NCI-H1105 (cell line): ENCODE results near the gene CDK12.
A peak's percentile ranks its signal among the peaks of the same experiment; 100 is the strongest.

Experiments used
- DNase-seq: peaks from one replicate; lab custom pipeline; 2025; lab: John Stamatoyannopoulos, UW

Gene CDK12

GRCh38 chr17:39549747-39550573 is 88.7 kb downstream of the CDK12 start:
- peak; percentile 21 for DNase-seq

- DNase-seq = no peak
Measured at GRCh38 chr17:39551879-39552278, 90.6 kb downstream of the CDK12 start.

- DNase-seq = no peak
Measured at GRCh38 chr17:39553341-39553945, 92.2 kb downstream of the CDK12 start.

DNA sequence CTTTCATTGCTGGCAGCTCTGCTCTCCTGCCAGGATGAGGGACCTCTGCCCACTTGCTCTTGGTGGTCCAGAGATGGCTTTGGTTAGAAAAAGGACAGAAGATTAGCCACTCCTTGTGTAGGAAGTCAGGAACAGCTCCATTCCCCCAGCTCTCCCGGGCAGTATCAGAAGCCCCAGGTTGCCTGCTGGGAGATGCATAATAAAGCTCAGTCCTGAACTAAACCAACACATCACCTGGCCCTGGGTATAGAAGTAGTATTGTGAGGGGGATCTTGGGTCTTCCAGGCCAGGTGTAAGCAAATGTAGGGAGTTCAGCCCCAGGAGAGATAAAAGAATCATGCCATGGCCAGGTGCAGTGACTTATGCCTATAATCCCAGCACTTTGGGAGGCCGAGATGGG is 94.1 kb downstream of the CDK12 start:
- no peak for DNase-seq

DNA sequence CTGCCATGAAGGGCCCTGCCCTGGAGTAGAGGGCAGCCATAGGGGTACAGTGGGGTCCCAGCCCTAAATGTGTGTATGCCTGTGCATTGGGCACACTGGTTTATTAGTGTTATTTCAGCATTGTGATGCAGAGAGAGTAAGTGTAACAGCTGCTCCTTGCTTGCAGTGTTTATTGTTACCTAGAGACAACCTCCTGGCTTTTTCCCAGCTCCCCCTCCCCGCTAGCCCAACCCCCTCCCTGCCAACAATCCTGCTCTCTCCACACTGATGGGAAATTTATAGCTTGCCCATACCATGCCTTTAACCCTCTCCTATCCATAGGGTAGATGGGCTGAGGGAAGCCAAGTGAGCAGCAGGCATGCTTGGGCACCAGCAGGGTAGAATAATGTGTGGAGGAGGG is 95.1 kb downstream of the CDK12 start:
- no peak for DNase-seq

DNA sequence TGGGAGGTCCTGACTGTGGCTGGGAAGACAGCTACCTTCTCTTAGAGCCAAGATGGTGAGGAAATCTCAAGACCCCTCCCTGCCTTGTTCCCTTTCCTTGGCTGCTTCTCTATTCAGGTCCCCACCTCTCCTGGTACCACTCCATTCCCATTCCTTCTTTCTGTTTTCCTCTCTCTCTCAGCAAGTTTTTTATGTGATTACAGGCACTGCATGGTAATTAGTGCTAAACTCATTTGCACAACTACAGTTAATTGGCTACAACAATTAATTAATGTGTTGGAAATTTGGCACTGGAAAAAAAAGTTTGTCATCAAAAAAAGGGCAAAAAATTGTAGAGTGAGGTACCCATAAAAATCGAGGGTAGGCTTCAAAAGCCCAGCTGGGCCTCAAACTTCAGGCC is 101.1 kb downstream of the CDK12 start:
- no peak for DNase-seq

DNA sequence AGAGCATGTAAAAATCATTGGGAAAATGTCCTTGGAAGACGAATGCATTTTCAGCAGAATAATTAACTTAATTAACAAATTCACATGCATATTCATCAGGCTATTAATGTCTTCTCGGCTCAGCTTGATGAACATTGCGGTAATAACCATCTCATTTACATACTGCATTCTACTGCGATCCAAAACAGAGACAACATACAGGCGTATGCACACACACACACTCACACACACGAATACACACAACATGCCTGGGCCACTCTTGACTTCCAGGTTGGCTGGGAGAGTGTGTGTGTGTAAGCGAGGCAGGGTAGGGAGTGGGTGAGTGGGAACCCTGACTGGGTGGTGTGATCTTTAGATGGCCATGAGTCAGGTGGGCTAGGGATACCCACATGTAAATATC is 101.7 kb downstream of the CDK12 start:
- DNase-seq = no peak

DNA sequence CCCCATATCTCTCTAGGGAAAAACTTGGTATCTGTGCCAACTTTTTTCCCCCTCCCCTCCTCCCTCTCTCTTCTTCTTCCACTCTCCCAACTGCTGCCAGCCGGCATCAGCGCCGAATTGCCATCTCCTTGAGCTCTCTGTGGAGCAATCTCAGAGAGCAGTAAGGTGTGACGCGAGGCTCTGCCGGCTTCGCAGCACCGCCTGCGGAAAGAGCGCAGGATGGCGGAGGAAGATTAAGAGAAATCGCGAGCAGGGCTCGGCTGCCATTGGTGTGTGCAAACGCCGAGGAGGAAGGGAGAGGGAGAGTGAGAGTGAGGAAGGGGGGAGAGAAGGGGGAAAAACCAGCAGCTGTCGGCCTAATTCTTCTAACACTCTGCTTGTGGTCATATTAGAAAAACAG is 102.2 kb downstream of the CDK12 start:
- DNase-seq = peak; percentile 14

- DNase-seq = peak; percentile 65
Measured at GRCh38 chr17:39564211-39564848, 103.0 kb downstream of the CDK12 start.

DNA sequence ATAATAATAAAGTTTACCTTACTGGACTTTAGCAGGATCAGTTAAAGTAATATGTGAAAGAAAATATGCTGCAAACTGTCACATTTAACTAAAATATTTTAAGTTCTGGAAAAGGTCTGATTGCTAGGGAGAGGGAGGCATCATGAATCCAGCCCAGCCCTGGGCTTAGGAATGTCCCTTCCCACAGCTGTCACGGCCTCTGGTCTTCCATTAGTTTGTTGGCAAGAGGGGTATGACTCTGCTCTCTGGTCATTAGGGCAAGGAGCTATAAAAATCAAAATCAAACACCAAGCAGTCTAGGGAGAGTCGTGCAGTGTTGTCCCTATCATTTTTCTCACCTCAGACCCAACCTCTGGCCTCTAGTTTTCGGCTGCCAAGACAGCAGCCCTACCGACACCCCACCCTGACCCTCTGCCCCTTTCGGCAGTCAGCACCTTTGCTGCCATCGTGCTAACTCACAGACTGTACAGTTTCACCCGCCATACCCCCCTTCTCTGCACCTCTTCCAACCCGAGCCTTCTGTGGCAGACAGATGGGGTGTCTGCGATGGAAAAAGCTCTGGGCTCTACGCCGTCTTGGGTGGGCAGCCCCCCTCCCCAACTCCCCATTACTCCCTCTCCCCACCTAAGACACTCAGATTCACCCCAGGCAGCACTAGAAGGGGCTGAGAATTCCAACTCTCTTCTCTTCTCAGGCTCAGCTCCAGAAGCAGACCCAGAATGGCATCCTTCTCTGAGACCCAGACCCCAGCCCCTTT is 105.0 kb downstream of the CDK12 start:
- no peak for DNase-seq

- DNase-seq = no peak
Measured at GRCh38 chr17:39568702-39569101, 107.4 kb downstream of the CDK12 start.

DNA sequence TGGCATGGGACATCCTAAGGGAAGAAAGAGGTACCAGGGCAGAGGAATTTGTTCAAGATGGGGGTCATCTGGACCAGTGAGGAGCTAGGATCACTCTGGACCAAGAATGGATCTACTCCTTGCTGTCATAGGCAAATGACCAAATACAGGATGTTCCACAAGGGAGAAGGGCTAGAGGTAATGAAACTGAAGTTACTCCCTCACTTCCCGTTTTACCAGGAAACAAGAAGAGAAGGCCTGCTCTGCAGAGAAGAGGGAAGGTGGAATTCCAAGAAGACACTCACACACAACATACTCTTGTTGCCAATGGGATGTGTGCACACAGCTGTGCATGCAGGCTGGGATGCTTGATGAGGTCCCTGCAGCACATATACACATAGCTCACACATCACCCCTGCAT is 107.8 kb downstream of the CDK12 start:
- DNase-seq = no peak

DNA sequence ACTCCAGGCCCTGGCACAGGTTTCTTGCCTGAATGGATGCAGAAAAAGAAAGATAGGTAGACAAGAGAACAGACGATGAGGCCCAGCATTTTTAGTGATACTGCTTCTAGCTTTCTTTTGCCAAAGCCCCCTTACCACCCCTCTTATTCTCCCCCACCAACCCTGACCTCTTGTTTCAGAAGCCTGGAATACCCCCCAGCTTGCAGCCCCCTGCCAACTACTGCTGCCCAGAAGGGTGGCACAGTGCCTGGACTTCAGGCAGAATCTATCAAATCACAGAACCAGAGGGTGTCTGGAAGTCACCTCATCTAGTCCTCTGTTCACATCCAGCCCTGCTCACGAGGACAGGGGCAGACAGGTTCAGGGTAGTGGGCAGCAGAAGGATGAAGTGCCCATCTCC is 110.8 kb downstream of the CDK12 start:
- DNase-seq = no peak

DNA sequence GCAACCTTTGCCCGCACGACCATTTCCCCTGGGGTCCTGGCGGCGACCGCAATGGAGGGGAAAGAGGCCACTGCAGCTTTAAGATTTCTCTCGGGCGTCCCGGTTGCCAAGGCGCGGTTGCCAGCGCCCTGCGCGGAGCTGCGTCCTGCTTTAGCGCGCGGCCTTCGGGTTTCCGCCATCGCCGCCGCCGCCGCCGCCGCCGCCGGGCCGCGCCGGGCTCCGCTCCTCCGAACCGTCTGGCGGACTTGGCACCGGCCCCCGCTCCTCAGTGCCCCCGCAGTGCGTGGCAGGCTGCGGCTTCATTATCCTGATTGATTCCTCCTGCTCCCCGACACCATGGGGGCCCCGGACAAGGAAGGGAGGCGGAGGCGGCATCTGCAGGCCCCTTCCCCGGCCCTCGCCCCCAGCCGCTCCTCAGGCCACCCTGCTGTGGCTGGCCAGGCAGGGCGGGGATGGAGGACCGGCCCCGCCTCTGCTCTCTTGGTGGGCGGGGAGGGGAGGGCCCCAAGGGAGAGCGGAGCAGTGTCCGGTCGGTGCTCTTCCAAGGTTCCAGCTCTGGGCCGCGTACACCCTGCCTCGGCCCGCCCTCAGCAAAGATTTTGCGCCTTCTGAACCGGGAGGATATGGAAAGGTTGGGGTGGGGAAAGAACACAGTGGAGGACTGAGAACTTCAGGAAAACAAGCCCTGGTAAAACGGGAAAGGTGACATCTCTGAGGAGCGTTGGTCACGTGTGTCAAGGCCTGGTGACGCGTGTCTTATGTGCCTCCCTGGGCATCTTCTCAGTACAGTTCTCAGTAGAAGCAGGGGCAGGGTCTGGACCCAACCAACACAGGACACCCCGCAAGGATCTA is 112.4 kb downstream of the CDK12 start:
- DNase-seq = peak; percentile 40

DNA sequence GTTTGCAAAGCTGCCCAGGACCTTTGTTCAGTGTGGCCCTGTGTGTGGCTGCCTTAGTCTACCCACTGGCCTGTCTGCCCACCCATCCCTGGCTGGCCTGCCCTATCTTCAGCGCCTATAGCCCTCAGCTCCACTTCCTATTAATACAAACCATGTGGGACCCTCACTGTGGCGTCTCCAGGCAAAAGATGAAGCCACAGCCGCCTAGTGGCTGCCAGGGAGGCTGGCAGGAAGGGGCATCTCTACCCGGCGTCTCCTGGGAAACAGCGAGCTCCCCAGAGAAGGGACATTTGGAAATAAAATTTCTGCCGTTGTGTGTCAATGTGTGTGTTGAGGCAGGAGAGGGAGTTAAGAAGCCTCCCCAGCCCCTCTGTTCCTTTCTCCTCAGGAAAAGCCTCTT is 114.9 kb downstream of the CDK12 start:
- DNase-seq = no peak

GRCh38 chr17:39578272-39578671 is 117.0 kb downstream of the CDK12 start:
- no peak for DNase-seq

DNA sequence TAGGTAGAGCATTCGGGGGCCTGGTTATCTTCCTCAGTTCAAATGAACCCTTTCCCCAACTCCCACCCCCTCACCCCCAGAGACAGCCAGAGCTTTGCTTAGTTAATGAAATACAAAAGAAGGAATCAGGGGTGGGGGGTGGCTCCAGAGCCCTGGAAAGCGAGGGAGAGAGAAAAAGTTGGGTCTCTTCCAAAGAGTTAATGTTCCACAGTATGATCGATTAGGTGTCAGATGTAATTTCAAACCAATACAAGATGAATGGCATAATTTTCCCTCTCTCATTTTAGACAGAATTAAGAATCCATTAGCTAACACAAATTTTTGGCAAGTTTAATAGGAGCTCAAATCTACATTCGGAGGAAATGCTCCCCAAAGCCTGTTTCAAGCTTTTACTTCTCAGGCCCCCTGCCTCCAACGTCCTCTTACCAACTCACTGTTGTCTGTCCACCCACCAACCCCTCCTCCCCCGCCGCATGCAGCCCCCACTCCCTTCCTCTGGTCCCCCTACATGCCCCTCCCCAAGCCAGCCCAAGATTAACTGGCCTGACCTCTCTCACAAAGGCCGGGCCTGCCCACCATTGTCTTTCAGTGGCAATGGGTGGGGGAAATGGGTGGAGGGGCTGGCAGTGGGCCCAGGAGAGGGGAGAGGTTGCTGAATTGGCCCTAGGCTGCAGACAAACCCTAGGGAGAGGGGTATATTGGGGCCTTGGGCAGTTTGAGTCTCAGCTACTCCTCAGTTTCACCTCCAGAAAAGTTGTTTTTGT is 118.2 kb downstream of the CDK12 start:
- no peak for DNase-seq

- DNase-seq = no peak
Measured at GRCh38 chr17:39580082-39580468, 118.8 kb downstream of the CDK12 start.

GRCh38 chr17:39581071-39581758 is 119.9 kb downstream of the CDK12 start:
- DNase-seq = no peak

GRCh38 chr17:39581759-39582085 is 120.4 kb downstream of the CDK12 start:
- DNase-seq = no peak
